ENCODE measurements around the gene SLC25A44.
"Not testable (repeated sequence)": the region's sequence is repeated elsewhere in the genome, so short reads cannot be mapped to it uniquely, and the experiment has no call there.

GRCh38 chr1:156190265-156190664, 3.6 kb upstream of the SLC25A44 start:
- not testable (repeated sequence) for TF ChIP-seq CTCF (conservative IDR thresholded peaks at IDR 0.05; ENCODE audit: low read depth, low read length); EZH2 (IDR thresholded peaks at IDR 0.05; ENCODE audit: low read length, unreplicated experiment)

Data from PC-3 (cell line).